GM10248 (cell line): ENCODE results near the gene KATNBL1.

Experiments used
- CTCF ChIA-PET: fragments of 300-600 bp; sonication (Branson Sonifier 250); formaldehyde crosslinking; extraction: SDS; loops from one replicate; lab custom pipeline; 2021; ENCODE audit warnings: antibody characterized with exemption; lab: Yijun Ruan, JAX
- POLR2A ChIA-PET: fragments of 350-650 bp; sonication (Branson Sonifier 250); formaldehyde crosslinking; extraction: SDS; loops from one replicate; lab custom pipeline; 2020; ENCODE audit warnings: antibody characterized with exemption; lab: Yijun Ruan, JAX
- DNase-seq: peaks from one replicate; pipeline ENCODE4 v3.0.0; 2012; ENCODE audit errors: extremely low spot score
- TF ChIP-seq, protein P1 (sequence below): IDR thresholded peaks from 2 replicates; pipeline ENCODE4 v1.5.1; 2012; ENCODE audit warnings: mild to moderate bottlenecking, low read depth; ENCODE audit errors: extremely low read depth, missing control alignments, control extremely low read depth

KATNBL1 gene

DNA sequence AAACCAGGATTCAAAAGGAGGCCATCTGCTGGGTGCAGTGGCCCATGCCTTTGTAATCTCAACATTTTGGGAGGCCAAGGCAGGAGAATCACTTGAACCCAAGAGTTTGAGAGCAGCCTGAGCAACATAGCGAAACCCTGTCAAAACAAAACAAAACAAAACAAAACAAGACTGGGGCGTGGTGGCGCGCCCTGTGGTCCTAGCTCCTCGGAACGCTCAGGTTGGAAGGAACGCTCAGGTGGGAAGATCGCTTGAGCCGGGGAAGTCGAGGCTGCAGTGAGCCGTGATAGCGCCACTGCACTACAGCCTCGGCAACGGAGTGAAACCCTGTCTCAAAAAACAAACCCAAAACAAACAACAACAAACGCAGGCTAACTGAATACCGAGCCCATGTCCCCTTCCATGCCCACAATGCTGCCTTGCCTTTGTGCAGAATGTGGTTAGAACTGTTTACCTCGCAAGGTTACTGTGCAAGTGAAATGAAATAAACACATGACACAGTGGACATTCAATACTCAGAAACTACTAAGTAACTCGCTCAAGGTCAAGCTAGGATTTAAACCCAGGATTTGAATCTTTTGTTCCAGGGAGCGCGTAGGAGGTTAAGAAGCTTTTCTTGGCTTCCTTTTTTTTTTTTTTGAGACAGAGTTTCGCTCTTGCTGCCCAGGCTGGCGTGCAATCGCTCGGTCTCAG, 14.2 kb upstream of the KATNBL1 start:
- CTCF ChIA-PET: interaction anchor here (0.9 to 4.8 kb wide), 3 partner anchors 14 to 144 kb away, joined by 3 to 26 read pairs (median 8); partner anchors contain the start of genes KATNBL1 and LPCAT4
- TF ChIP-seq, protein P1, sequence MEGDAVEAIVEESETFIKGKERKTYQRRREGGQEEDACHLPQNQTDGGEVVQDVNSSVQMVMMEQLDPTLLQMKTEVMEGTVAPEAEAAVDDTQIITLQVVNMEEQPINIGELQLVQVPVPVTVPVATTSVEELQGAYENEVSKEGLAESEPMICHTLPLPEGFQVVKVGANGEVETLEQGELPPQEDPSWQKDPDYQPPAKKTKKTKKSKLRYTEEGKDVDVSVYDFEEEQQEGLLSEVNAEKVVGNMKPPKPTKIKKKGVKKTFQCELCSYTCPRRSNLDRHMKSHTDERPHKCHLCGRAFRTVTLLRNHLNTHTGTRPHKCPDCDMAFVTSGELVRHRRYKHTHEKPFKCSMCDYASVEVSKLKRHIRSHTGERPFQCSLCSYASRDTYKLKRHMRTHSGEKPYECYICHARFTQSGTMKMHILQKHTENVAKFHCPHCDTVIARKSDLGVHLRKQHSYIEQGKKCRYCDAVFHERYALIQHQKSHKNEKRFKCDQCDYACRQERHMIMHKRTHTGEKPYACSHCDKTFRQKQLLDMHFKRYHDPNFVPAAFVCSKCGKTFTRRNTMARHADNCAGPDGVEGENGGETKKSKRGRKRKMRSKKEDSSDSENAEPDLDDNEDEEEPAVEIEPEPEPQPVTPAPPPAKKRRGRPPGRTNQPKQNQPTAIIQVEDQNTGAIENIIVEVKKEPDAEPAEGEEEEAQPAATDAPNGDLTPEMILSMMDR: no peak
- DNase-seq: peak; percentile 31
- POLR2A ChIA-PET: no interaction called here

DNA sequence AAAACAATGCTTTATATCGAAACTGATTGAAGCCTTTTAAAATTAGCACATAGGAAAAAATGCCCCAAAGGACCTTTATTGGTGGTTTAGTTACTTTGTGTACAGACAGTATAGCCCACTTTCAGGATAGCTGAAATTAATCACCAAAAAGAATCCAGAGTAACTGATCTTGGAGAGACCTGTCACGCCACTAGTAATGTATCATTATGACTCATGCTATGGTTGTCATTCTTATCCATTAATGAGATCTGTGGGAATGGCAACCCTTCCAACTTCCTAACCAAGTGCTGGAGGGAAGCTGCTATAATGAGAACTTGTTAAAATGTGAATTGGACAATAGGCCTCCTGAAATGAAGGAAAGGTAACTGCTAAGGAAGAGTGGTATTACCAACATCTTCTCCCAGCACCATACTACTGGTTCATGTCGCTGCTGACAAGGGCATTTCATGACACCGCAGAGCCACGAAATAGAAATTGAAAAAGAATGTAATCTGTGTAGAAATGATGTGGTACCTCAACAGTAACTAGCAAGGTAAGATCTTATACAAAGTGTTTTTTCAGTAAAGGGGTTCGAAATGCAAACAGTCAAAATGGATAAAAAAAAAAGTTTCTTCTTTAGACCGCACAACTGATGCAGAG, 7.8 kb upstream of the KATNBL1 start:
- CTCF ChIA-PET: interaction anchor here (2.0 to 3.4 kb wide), 3 partner anchors 8 to 155 kb away, joined by 6 to 17 read pairs (median 14); partner anchors contain the start of gene KATNBL1
- TF ChIP-seq, protein P1: no peak
- POLR2A ChIA-PET: no interaction called here
- DNase-seq: no peak

DNA sequence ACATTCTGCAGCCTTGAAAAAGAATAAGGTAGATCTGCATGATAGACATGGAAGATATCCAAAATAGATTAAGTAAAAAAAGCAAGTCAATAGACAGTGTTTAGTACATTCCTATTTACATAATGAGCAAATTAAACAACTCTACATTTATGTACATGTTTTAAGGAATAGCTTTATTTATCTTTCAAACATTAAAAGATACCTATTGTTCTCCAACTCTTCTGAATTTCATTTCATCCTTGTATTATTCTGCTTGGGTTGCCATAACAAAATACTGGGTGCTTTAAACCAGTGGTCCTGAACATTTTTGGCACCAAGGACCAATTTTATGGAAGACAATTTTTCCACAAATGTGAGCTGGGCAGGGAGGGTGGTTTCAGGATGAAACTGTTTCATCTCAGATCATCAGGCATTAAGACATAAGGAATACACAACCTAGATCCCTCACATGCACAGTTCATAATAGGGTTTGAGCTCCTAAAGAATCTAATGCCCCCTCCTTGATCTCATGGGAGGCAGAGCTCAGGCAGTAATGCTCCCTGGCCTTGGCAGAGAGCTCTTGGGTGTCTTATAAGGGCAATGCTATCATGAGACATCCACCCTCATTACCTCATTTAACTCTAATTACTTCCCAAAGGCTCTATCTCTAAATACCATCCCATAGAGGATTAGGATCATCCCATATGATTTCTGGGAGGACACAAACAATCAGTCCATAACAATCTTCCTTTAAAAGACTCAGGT, 6.8 kb upstream of the KATNBL1 start:
- ChIA-PET CTCF (interaction anchor here (2.1 to 3.1 kb wide), 2 partner anchors 17 to 106 kb away, joined by 5 to 14 read pairs; no protein-coding TSS in a partner anchor), POLR2A (interaction anchor here (0.6 kb wide), 1 partner anchor 99 kb away, joined by 4 read pairs; no protein-coding TSS in a partner anchor)
- no peak for DNase-seq
- TF ChIP-seq, protein P1: no peak

DNA sequence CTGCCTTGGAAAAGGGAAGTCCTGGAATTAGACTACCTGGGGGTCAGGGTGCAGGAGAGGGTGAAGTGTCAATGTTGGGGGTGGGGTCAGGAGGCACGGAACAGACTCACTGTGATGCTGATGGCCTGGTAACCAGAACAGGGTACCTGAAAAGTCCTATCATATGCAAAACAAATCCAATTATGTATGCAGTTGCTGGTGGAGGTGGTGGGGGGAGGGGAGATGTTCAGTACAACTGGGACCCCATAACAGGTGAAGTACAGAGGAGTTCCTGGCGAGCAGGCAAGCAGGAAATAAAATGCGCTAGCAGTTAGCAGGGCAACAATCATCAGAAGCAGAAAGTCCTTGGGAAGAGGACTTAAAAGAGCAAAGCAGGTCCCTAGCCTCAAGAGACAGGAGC, 4.2 kb upstream of the KATNBL1 start:
- ChIA-PET CTCF (interaction anchor here (6.3 kb wide), 1 partner anchor 150 kb away, joined by 52 read pairs; no protein-coding TSS in a partner anchor), POLR2A (no interaction called here)
- TF ChIP-seq, protein P1: no peak
- DNase-seq: no peak

DNA sequence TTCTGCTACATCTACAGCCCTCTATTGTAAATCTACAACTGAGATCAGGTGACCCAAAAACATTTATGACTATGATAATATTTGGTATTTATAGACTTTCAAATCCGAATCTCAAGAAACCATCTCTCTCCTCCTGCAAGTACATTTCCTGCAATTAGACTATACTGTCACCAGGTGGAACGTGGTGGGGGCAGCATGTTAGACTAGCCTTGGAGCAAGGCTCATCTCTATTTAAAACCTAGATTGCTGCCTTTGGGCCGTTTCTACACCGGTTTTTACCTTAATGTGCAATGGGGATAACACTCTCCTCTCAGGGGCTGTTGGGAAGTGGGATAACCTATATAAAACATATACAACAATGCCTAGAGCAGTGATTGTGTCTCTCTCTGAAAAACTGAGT, 3.8 kb upstream of the KATNBL1 start:
- TF ChIP-seq, protein P1: no peak
- ChIA-PET CTCF (interaction anchor here (1.0 to 6.3 kb wide), 3 partner anchors 103 to 150 kb away, joined by 3 to 52 read pairs (median 30); no protein-coding TSS in a partner anchor), POLR2A (no interaction called here)
- DNase-seq: no peak

DNA sequence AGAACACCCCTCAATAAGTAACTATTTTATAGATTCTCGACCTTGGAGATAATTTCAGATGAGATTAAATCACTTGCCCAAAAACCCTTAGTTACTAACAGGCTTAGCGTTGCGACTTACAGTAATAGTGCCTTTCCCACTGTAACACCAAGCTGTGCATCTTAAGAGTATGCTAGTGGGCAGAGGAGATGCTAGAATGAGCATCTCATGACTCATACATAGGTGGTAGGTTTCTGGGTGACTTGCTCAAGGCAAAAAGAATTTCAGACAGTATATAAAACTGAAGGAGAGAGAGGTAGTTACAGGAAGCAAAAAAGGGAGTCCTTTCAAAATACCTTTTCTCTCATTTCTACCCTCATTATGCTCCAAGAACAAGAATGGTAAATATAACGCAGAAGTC, 3.9 kb downstream of the KATNBL1 start:
- ChIA-PET CTCF (interaction anchor here (1.2 to 1.3 kb wide), 2 partner anchors 9 to 96 kb away, joined by 3 to 4 read pairs; no protein-coding TSS in a partner anchor), POLR2A (no interaction called here)
- no peak for DNase-seq
- TF ChIP-seq, protein P1: no peak
